Neutrophil (primary cell): ENCODE measurements around the gene USP26.
"Not testable (repeated sequence)": the region's sequence is repeated elsewhere in the genome, so short reads cannot be mapped to it uniquely, and the experiment has no call there.

Experiments used
- H3K27ac ChIP-seq: fragments of 200-600 bp; sonication (generic); 2 replicates; pipeline ENCODE4 v1.5.1; 2016; ENCODE audit warnings: mild to moderate bottlenecking, moderate library complexity
- H3K27me3 ChIP-seq: fragments of 200-600 bp; sonication (generic); 2 replicates; pipeline ENCODE4 v1.6.0; 2016; ENCODE audit warnings: mild to moderate bottlenecking
- H3K36me3 ChIP-seq: fragments of 200-600 bp; sonication (generic); 2 replicates; pipeline ENCODE4 v1.5.1; 2017
- H3K4me1 ChIP-seq, 2 experiments: fragments of 200-600 bp in 1 of 2; sonication (generic) in 1 of 2; 1 replicate in 1 of 2; 2 replicates in 1 of 2; pipeline versions ENCODE4 v1.5.1 to v1.6.1; 2013 to 2016; ENCODE audit warnings: low read depth in 1 of 2, low read length in 1 of 2, mild to moderate bottlenecking in 1 of 2, moderate library complexity in 1 of 2; ENCODE audit not compliant: control insufficient read depth in 1 of 2, insufficient read depth in 1 of 2
- H3K4me3 ChIP-seq, 2 experiments: fragments of 200-600 bp in 1 of 2; sonication (generic) in 1 of 2; 1 replicate in 1 of 2; 2 replicates in 1 of 2; pipeline ENCODE4 v1.5.1; 2013 to 2016; ENCODE audit warnings: low read depth in 1 of 2, low read length in 1 of 2, mild to moderate bottlenecking in 1 of 2, moderate library complexity in 1 of 2
- H3K9me3 ChIP-seq: fragments of 200-600 bp; sonication (generic); 2 replicates; pipeline ENCODE4 v1.5.1; 2016
- TF ChIP-seq, protein P1 (sequence below): fragments of 200-600 bp; sonication (generic); IDR thresholded peaks from 2 replicates; pipeline ENCODE4 v1.5.1; 2016; ENCODE audit warnings: antibody characterized with exemption

USP26 gene

DNA sequence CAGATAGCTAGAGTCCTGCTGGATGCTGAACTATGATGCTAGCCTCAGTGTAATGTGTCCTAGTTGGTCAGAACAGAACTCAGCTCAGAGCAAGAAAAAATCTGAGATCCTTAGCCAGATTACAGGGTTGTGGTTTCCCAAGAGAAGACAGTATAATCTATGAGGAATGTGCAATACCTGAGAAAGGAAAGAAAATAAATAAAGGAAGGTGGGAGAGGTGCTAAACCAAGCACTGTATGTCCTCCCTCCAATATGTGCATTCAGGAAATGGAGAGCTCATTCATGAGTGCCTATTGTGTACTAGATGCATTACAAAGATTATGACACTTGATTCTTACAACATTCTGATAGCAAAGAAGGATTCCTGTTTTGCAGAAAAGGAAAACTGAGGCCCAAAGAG lies 7.5 kb downstream of the USP26 start:
- TF ChIP-seq, protein P1, sequence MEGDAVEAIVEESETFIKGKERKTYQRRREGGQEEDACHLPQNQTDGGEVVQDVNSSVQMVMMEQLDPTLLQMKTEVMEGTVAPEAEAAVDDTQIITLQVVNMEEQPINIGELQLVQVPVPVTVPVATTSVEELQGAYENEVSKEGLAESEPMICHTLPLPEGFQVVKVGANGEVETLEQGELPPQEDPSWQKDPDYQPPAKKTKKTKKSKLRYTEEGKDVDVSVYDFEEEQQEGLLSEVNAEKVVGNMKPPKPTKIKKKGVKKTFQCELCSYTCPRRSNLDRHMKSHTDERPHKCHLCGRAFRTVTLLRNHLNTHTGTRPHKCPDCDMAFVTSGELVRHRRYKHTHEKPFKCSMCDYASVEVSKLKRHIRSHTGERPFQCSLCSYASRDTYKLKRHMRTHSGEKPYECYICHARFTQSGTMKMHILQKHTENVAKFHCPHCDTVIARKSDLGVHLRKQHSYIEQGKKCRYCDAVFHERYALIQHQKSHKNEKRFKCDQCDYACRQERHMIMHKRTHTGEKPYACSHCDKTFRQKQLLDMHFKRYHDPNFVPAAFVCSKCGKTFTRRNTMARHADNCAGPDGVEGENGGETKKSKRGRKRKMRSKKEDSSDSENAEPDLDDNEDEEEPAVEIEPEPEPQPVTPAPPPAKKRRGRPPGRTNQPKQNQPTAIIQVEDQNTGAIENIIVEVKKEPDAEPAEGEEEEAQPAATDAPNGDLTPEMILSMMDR, result no peak
- no peaks in the 10 kb centered on the region for H3K9me3 ChIP-seq
- no peak overlapping the region for H3K4me3 ChIP-seq
- no peaks in the 10 kb centered on the region for H3K36me3 ChIP-seq
- no peaks in the 10 kb centered on the region for H3K4me1 ChIP-seq
- H3K27ac ChIP-seq, result no peak overlapping the region
- no peaks in the 10 kb centered on the region for H3K27me3 ChIP-seq

DNA sequence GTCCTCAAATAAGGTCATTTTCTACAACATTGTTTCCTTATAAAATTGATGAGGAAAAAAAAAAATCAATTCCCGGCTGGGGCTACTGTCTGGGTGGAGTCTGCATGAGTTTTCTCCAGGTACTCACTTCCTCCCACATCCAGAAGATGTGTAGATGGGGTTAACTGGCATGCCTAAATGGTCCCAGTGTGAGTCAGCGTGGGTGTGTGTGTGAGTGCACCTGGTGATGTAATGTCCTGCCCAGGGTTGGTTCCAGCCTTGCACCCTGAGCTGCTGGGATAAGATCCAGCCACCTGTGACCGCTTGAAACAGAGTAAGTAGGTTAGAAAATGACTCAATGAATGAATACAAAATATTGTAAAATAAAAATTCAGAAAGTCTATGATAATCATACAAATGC lies 11.1 kb downstream of the USP26 start:
- Histone ChIP-seq H3K36me3 (no peaks in the 10 kb centered on the region), H3K9me3 (no peaks in the 10 kb centered on the region), H3K27ac (no peak overlapping the region), H3K27me3 (no peaks in the 10 kb centered on the region), H3K4me1 (no peaks in the 10 kb centered on the region), H3K4me3 (no peak overlapping the region)
- TF ChIP-seq, protein P1, result no peak

DNA sequence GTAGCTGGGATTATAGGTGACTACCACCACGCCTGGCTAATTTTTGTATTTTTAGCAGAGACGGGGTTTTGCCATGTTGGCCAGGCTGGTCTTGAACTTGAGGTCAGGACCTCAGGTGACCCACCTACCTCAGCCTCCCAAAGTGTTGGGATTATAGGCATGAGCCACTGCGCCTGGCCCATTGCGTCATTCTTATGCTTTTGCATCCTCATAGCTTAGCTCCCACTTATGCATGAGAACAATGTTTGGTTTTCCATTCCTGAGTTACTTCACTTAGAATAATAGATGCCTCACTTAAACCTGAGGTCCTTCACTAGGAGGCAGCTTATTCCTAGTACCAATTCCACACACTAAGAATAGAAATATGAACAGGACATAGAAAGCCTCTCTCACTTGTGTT lies 11.9 kb downstream of the USP26 start:
- not testable (repeated sequence) for H3K27ac ChIP-seq, H3K4me1 ChIP-seq, H3K9me3 ChIP-seq, H3K36me3 ChIP-seq, H3K4me3 ChIP-seq, H3K27me3 ChIP-seq

DNA sequence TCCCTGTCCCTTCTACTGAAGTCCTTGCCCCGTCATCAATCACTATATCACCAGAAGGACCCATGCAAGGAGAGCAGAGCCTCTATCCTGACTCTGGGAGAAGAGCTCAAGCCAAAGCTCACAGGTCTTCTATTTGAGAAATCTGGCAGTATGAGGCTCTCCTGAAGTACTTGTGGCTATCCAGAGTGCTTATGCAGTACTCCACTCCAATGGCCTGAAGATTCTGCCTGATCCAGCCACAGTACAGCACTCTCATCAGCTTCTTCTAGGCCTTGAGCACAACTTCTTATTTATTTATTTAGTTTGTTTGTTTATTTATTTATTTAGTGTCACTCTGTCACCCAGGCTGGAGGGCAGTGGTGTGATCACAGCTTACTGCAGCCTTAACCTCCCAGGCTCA lies 13.0 kb downstream of the USP26 start:
- H3K9me3 ChIP-seq, result no peaks in the 10 kb centered on the region
- TF ChIP-seq, protein P1, result no peak
- H3K27ac ChIP-seq, result no peak overlapping the region
- no peak overlapping the region for H3K4me3 ChIP-seq
- no peaks in the 10 kb centered on the region for H3K27me3 ChIP-seq
- H3K4me1 ChIP-seq, result no peaks in the 10 kb centered on the region
- H3K36me3 ChIP-seq, result no peaks in the 10 kb centered on the region

DNA sequence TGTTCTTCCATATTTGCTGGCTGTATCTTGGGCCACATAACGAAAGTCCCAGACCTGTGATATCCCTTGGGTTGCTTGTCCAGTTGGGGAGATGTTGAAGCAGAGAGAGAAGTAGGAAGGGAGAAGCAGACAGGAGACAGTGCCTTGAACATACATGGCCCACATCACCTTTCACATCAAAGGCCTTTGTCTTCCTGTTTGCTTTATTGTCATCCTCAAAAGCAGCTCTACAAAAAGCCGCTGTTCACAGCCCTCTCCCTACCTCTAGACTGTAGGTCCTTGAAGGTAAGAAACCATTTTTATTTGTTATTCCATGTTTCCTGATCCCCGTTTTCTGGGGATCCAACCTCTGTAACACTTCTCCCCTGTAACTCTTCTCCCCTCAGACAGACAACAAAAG lies 14.9 kb downstream of the USP26 start:
- Histone ChIP-seq H3K9me3 (no peaks in the 10 kb centered on the region), H3K36me3 (no peaks in the 10 kb centered on the region), H3K4me1 (no peaks in the 10 kb centered on the region), H3K27ac (no peak overlapping the region), H3K27me3 (no peaks in the 10 kb centered on the region), H3K4me3 (no peak overlapping the region)
- TF ChIP-seq, protein P1, result no peak

DNA sequence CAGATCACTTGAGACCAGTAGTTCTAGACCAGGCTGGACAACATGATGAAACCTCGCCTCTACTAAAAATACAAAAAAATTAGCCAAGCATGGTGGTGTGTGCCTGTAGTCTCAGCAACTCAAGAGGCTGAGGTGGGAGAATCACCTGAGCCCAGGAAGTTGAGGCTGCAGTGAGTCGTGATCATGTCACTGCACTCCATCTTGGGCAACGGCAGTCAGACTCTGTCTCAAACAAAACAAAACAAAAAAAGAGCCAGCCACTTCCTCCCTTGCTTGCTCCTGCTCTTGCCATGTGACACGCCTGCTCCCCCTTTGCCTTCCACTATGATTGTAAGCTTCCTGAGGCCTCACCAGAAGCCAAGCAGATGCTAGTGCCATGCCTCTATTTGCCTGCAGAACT lies 19.1 kb downstream of the USP26 start:
- H3K9me3 ChIP-seq, H3K4me1 ChIP-seq, H3K27me3 ChIP-seq, H3K36me3 ChIP-seq, H3K4me3 ChIP-seq, H3K27ac ChIP-seq: not testable (repeated sequence)

DNA sequence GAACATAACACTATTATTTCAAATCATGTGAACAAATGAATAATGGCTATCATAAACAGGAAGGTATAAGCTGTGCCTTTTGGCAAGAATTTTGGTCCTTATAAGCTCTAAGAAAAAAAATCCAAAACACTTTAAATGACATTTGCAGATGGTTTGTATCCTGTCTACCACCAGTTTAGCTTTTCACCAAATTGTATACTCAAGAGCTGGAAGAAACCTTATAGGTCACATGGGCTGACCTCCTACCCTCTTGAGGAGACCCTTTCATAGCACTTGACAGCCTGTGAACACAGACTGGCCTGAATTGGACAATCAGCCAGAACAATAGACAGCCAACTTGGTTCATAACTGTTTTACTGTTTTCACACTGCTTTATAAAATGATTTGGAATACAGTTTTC lies 24.3 kb downstream of the USP26 start:
- no peaks in the 10 kb centered on the region for H3K4me1 ChIP-seq
- H3K27ac ChIP-seq, result no peak overlapping the region
- no peaks in the 10 kb centered on the region for H3K27me3 ChIP-seq
- H3K36me3 ChIP-seq, result no peaks in the 10 kb centered on the region
- no peaks in the 10 kb centered on the region for H3K9me3 ChIP-seq
- H3K4me3 ChIP-seq, result no peak overlapping the region
- TF ChIP-seq, protein P1, result no peak
